HG03521 (cell line): Measurements from ENCODE around the gene NOP53.
"Not testable (repeated sequence)": the region's sequence is repeated elsewhere in the genome, so short reads cannot be mapped to it uniquely, and the experiment has no call there.

Experiments
- ATAC-seq: cut with Tn5 transposase; IDR thresholded peaks from one replicate; pipeline ENCODE4 v1.9.1; 2021; ENCODE audit warnings: mild to moderate bottlenecking, moderate library complexity; ENCODE audit not compliant: unreplicated experiment

Gene NOP53

DNA sequence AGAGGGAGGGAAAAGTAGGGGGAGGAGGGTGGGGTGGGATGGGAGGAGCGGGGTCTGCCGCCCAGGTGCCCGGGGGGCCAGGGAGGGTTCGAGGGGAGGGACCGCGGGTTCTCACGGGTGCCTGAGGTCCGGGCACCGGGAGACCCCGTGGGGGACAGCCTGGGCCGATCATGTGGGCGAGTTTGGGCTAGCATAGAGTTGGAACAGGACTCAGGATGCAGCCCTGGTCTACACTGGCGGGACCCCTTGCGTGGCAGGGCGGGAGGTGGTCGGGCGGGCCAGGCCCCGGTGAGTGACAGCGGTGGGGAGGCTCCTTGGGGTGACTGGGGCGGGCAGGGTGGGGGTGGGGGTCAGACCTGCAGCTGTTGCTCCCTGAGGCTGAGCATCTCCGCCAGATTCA is 57.8 kb downstream of the NOP53 start:
- not testable (repeated sequence) for ATAC-seq

DNA sequence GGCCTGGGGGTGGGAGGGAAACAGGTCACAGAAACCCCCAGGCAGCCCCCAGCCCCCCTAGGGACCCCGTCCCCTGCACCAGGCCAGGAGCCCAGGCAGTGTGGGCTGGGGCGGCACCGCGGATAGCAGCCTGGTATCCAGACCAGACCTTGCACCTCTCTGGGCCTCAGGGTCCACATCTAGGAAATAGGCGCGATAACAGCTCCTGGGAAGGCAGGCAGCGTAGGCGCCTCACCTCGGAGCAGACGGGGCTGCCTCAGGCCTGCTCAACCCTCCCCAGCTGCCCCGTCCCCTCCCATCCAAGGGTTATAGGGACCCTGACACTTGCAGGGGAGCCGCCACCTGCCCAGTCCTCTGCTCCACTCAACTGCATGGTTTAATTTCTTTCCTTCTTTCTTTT is 58.3 kb downstream of the NOP53 start:
- ATAC-seq: not testable (repeated sequence)

DNA sequence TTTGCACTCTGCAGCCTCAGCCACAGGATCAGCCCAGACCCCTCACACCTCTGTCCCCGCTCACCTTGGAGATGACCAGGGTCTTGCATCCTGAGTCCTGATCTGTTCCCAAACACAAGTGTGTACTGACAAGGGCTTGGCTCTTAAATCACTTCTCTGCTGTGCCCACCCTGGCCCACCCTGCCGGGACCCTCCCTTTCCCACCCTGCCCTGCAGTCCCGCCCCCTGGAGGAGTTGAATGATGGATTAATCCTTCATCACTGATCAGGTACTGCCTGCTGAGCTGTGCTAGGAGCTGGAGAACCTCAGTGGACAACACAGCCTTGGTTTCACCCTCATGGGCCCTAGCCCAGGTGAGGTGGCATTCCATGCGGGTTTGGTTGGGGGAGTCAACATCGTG is 59.1 kb downstream of the NOP53 start, which contains the start of gene TPRX1:
TPRX1 (minus strand) TSS at position 101 of the 400 bp plus-strand sequence; CDS start at position 89, 12 bp downstream.
- not testable (repeated sequence) for ATAC-seq

DNA sequence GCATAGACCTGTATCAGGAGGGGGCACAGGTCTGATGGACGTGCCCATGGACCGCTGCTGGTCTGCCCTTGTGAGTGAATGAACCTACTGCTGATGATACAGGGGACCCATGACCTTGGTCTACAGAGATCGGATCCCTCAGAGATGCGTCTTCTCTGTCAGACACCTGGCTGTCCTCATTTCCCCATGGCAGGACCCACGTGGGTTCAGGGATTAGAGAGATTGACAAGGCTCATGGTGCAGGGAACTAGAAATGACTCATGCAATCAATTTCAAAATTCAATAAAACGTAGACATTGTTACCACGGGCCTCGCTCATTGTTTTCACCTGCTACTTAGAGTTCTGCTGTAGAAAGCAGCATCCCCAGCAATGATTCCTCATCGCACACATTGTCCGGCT is 60.0 kb downstream of the NOP53 start:
- ATAC-seq: no peak

DNA sequence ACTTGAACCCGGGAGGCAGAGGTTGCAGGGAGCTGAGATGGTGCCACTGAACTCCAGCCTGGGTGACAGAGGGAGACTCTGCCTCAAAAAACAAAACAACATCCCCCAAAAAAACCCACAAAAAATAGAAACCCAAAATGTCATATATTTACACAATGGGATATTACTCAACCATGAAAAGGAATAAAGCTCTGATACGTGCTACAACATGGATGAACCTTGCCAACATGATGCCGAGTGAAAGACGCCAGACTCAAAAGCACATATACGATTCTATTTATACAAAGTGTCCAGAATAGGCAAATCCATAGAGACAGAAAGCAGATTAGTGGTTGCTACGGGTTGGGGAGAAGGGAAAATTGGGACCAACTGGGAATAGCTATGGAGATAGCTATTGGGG is 61.1 kb downstream of the NOP53 start:
- ATAC-seq: no peak
